ENCODE results near the gene PPP6C. TPM values are rescaled to one million over a fixed set of nuclear protein-coding genes. Genes with fewer than 3 reads are reported as not detected.
"Not testable (repeated sequence)": the region's sequence is repeated elsewhere in the genome, so short reads cannot be mapped to it uniquely, and the experiment has no call there.

Gene PPP6C
- total RNA-seq, 6 experiments from 2014 or later, result 35.2 to 47.1 (median 40.8) TPM

DNA sequence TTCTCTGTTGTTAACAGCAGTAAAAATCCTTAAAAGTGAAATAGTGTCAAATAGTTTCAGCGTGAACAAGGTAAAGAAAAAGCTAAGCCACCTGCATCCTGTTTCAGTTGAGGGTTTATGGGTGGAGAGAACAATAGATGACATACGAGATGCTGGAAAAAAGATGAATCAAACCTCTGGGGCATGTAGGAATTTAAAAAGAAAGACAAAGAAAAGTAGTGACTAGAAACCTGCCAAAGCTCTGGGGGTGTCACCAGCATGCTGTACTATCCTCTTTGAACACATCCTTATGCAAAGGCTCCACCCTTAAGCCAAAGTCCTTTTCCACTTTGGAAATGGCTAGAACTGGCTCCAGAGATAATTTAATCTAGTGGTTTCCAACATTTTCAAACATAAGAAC lies 68.5 kb downstream of the PPP6C start:
- no peak overlapping the region for H3K27ac Mint-ChIP-seq

DNA sequence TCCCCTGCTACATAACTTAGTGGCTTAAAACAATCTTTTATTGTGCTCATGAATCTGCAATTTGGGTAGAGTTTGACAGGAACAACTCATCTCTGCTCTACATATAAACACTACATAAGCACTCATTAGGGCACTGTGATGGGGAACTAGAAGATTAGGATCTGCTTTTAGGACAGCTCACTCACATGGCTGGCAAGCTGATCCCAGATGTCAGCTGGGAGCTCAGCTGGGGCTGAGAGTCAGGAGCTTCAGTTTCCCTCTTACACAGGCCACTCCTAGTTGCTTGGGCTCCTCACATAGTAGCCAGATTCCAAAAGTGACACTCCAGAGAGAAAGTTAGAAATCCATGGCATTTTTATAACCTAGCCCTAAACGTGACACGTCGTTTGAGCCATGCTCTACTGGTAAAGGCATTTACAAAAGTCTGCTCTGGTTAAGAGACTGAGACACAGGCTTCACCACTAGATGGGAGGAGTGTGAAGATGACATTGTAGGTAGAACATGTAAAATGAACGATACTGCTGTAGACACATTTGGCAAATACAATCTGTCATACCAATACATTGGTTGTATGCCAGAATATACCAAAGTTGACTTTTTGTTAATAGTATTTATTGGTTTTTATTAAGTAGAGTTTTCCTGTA lies 69.8 kb downstream of the PPP6C start:
- H3K27me3 Mint-ChIP-seq (ENCODE audit: insufficient read depth), result peaks cover 2% of the 10 kb centered on the region; the same call in 1 of the 2 replicates
- H3K4me1 Mint-ChIP-seq (ENCODE audit: low read depth), result peaks cover 37% of the 10 kb centered on the region
- H3K4me3 Mint-ChIP-seq, result peak overlapping the region; percentile 18
- no peaks in the 10 kb centered on the region for H3K9me3 Mint-ChIP-seq
- H3K27ac Mint-ChIP-seq, result peak overlapping the region; percentile 86
- DNase-seq, result peak; percentile 74
- no peaks in the 10 kb centered on the region for H3K36me3 Mint-ChIP-seq (ENCODE audit: low read depth)
- TF ChIP-seq, protein P1, sequence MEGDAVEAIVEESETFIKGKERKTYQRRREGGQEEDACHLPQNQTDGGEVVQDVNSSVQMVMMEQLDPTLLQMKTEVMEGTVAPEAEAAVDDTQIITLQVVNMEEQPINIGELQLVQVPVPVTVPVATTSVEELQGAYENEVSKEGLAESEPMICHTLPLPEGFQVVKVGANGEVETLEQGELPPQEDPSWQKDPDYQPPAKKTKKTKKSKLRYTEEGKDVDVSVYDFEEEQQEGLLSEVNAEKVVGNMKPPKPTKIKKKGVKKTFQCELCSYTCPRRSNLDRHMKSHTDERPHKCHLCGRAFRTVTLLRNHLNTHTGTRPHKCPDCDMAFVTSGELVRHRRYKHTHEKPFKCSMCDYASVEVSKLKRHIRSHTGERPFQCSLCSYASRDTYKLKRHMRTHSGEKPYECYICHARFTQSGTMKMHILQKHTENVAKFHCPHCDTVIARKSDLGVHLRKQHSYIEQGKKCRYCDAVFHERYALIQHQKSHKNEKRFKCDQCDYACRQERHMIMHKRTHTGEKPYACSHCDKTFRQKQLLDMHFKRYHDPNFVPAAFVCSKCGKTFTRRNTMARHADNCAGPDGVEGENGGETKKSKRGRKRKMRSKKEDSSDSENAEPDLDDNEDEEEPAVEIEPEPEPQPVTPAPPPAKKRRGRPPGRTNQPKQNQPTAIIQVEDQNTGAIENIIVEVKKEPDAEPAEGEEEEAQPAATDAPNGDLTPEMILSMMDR (IDR thresholded peaks at IDR 0.05), result peak; percentile 63

More for the DNA sequence above, 68.5 kb downstream of the PPP6C start:
- no peak overlapping the region for H3K4me3 Mint-ChIP-seq
- TF ChIP-seq, protein P1 (IDR thresholded peaks at IDR 0.05), result no peak
- peaks cover 2% of the 10 kb centered on the region; the same call in 1 of the 2 replicates for H3K27me3 Mint-ChIP-seq (ENCODE audit: insufficient read depth)
- no peak for DNase-seq
- H3K36me3 Mint-ChIP-seq (ENCODE audit: low read depth), result no peaks in the 10 kb centered on the region
- peaks cover 47% of the 10 kb centered on the region for H3K4me1 Mint-ChIP-seq (ENCODE audit: low read depth)
- H3K9me3 Mint-ChIP-seq, result no peaks in the 10 kb centered on the region

DNA sequence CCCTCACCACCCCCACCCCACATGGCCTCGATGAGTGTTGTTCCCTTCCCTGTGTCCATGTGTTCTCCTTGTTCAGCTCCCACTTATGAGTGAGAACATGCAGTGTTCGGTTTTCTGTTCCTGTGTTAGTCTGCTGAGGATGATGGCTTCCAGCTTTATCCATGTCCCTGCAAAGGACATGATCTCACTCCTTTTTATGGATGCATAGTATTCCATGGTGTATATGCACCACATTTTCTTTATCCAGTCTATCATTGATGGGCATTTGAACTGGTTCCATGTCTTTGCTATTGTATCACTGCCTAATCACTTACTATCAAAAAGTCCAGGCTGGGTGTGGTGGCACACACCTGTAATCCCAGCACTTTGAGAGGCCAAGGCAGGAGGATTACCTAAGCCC lies 70.9 kb downstream of the PPP6C start:
- H3K4me3 Mint-ChIP-seq; DNase-seq; H3K36me3 Mint-ChIP-seq (ENCODE audit: low read depth); H3K9me3 Mint-ChIP-seq; H3K27me3 Mint-ChIP-seq (ENCODE audit: insufficient read depth): not testable (repeated sequence)
- peaks cover 28% of the 10 kb centered on the region for H3K4me1 Mint-ChIP-seq (ENCODE audit: low read depth)
- H3K27ac Mint-ChIP-seq, result peak overlapping the region; percentile 24; the same call in 1 of the 2 replicates

DNA sequence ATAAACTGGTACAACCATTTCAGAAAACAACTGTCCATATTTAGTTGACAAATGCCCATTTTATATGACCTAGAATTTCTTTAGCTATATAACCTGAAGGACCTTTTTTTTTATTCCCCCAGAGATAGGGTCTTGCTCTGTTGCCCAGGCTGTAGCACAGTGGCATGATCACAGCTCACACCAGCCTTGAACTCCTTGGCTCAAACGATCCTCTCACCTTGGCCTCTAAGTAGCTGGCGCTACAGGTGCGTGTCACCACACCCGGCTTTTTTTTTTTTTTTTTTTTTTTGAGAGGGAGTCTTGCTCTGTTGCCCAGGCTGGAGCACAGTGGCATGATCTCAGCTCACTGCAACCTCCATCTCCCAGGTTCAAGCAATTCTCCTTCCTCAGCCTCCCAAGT lies 75.1 kb downstream of the PPP6C start:
- peaks cover 19% of the 10 kb centered on the region for H3K36me3 Mint-ChIP-seq (ENCODE audit: low read depth)
- H3K27me3 Mint-ChIP-seq (ENCODE audit: insufficient read depth); H3K9me3 Mint-ChIP-seq: not testable (repeated sequence)

DNA sequence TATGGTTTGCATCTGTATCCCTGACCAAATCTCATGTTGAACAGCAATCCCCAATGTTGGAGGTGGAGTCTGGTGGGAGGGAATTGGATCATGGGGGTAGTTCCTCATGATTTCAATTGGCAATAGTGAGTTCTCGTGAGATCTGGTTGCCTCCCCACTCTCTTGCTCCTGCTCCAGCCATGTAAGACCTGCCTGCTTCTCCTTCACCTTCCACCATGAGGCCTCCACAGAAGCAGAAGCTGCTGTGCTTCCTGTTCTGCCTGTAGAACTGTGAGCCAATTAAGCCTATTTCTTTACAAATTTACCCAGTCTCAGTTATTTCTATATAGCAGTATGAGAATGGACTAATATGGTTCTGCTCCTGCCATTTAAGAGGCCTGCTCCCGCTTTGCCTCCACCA lies 79.1 kb downstream of the PPP6C start:
- no peak overlapping the region for H3K27ac Mint-ChIP-seq
- peaks cover 15% of the 10 kb centered on the region for H3K4me1 Mint-ChIP-seq (ENCODE audit: low read depth)
- TF ChIP-seq, protein P1 (IDR thresholded peaks at IDR 0.05), result no peak
- peaks cover 19% of the 10 kb centered on the region for H3K36me3 Mint-ChIP-seq (ENCODE audit: low read depth)
- H3K4me3 Mint-ChIP-seq, result no peak overlapping the region
- no peaks in the 10 kb centered on the region for H3K27me3 Mint-ChIP-seq (ENCODE audit: insufficient read depth)
- DNase-seq, result no peak
- H3K9me3 Mint-ChIP-seq, result no peaks in the 10 kb centered on the region; the same call in none of the 2 replicates

More for the DNA sequence above, 75.1 kb downstream of the PPP6C start:
- DNase-seq, H3K27ac Mint-ChIP-seq, H3K4me3 Mint-ChIP-seq: not testable (repeated sequence)
- H3K4me1 Mint-ChIP-seq (ENCODE audit: low read depth), result peaks cover 19% of the 10 kb centered on the region

DNA sequence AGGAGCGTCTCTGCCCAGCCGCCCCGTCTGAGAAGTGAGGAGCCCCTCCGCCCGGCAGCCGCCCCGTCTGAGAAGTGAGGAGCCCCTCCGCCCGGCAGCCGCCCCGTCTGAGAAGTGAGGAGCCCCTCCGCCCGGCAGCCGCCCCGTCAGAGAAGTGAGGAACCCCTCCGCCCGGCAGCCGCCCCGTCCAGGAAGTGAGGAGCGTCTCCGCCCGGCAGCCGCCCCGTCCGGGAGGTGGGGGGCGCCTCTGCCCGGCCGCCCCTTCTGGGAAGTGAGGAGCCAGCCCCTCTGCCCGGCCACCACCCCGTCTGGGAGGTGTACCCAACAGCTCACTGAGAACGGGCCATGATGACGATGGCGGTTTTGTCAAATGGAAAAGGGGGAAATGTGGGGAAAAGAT lies 81.1 kb downstream of the PPP6C start:
- peaks cover 21% of the 10 kb centered on the region for H3K4me1 Mint-ChIP-seq (ENCODE audit: low read depth)
- H3K4me3 Mint-ChIP-seq; H3K27ac Mint-ChIP-seq; H3K27me3 Mint-ChIP-seq (ENCODE audit: insufficient read depth); H3K9me3 Mint-ChIP-seq; DNase-seq: not testable (repeated sequence)
- peaks cover 19% of the 10 kb centered on the region for H3K36me3 Mint-ChIP-seq (ENCODE audit: low read depth)

DNA sequence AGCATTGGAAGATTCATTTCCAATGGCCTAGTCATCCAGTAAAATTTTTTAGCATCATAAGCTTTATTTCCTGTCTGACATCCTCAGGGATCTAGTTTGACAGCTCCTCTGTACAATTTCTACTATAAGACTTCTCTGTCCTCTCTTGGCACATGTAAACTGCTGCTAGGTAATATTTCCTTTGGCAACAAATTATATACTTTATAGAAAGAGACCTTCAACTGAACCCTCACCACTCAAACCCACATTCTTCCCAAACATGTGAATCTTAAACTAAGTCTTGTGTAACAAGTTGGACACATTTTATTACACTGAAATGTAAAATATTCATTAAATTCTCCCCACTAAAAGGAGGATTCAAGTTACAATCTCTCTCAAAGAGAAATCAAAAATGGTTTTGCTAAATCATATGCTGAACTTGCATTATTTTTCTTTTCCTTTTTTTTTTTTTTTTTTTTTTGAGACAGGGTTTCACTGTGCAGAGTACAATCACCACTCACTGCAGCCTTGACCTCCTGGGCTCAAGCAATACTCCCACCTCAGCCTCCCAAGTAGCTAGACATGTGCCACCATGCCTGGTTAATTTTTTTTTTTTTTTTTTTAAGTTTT lies 83.2 kb downstream of the PPP6C start:
- H3K27me3 Mint-ChIP-seq (ENCODE audit: insufficient read depth), result no peaks in the 10 kb centered on the region
- no peak overlapping the region for H3K27ac Mint-ChIP-seq
- no peak for DNase-seq
- peaks cover under 1% of the 10 kb centered on the region; the same call in 1 of the 2 replicates for H3K36me3 Mint-ChIP-seq (ENCODE audit: low read depth)
- H3K4me3 Mint-ChIP-seq, result no peak overlapping the region
- H3K9me3 Mint-ChIP-seq, result no peaks in the 10 kb centered on the region
- TF ChIP-seq, protein P1 (IDR thresholded peaks at IDR 0.05), result no peak
- peaks cover 11% of the 10 kb centered on the region for H3K4me1 Mint-ChIP-seq (ENCODE audit: low read depth)
